T-cell (primary cell): ENCODE data around the gene TJP3. TPM values are rescaled to one million over a fixed set of nuclear protein-coding genes. Genes with fewer than 3 reads are reported as not detected.
A peak's percentile ranks its signal among the peaks of the same experiment; 100 is the strongest.

Source experiments
- ATAC-seq, 4 experiments: fragments of 200-7000 bp in 3 of 4; fragments of 150-1000 bp in 1 of 4; cut with Tn5 transposase; replicated peaks in 1 of 4; 1 replicate in 3 of 4; 2 replicates in 1 of 4; pipeline ENCODE4 v1.10.0; 2021; ENCODE audit warnings: moderate library complexity in 3 of 4, mild to moderate bottlenecking in 2 of 4, moderate number of reproducible peaks in 1 of 4
- CTCF ChIA-PET, 2 donors: fragments of 300-600 bp; sonication (Branson Sonifier 250); formaldehyde crosslinking; loops; one replicate each; lab custom pipeline; 2022; ENCODE audit warnings: antibody characterized with exemption in 2 of 2; lab: Charles Lee
- POLR2A ChIA-PET, 2 donors: fragments of 300-600 bp; sonication (Branson Sonifier 250); formaldehyde crosslinking; loops; one replicate each; lab custom pipeline; 2022; ENCODE audit warnings: antibody characterized with exemption in 2 of 2; lab: Charles Lee
- DNase-seq, 35 experiments: peaks; one replicate each; pipeline versions ENCODE4 v3.0.0 to v3.0.0-alpha.2; 2013 to 2023
- H3K27ac ChIP-seq: one replicate; pipeline ENCODE4 v1.5.1; 2013; ENCODE audit warnings: low read length
- H3K27me3 ChIP-seq, 2 experiments: replicated peaks in 1 of 2; 1 replicate in 1 of 2; 2 replicates in 1 of 2; pipeline versions ENCODE4 v1.6.1 to v1.7.0; 2013; ENCODE audit warnings: low read length in 1 of 2, mixed read lengths in 1 of 2; ENCODE audit not compliant: control insufficient read depth in 2 of 2, insufficient read depth in 2 of 2; ENCODE audit errors: extremely low read depth in 1 of 2
- H3K36me3 ChIP-seq, 2 donors: 1 replicate in 1 of 2; 2 replicates in 1 of 2; pipeline versions ENCODE4 v1.6.1 to v1.7.0; 2013; ENCODE audit warnings: low read length in 1 of 2; ENCODE audit not compliant: control insufficient read depth in 2 of 2, insufficient read depth in 1 of 2; ENCODE audit errors: extremely low read depth in 1 of 2
- H3K4me1 ChIP-seq, 2 experiments: 1 replicate in 1 of 2; 2 replicates in 1 of 2; pipeline versions ENCODE4 v1.6.1 to v1.7.0; 2013; ENCODE audit warnings: low read length in 2 of 2, mixed read lengths in 1 of 2; ENCODE audit not compliant: insufficient read depth in 2 of 2, control insufficient read depth in 1 of 2; ENCODE audit errors: extremely low read depth in 1 of 2
- H3K4me3 ChIP-seq, 2 donors: 1 replicate in 1 of 2; 2 replicates in 1 of 2; pipeline versions ENCODE4 v1.5.1 to v1.7.0; 2013; ENCODE audit warnings: mild to moderate bottlenecking in 2 of 2, low read length in 1 of 2, moderate library complexity in 1 of 2; ENCODE audit not compliant: control insufficient read depth in 1 of 2; ENCODE audit errors: extremely low read depth in 1 of 2
- H3K9me3 ChIP-seq: 2 replicates; pipeline ENCODE4 v1.7.0; 2013
- H3K27ac Mint-ChIP-seq, 2 donors: one replicate each; pipeline ENCODE4 v1.8.0; 2020 to 2021; ENCODE audit warnings: mild to moderate bottlenecking in 2 of 2, mixed read lengths in 2 of 2
- H3K27me3 Mint-ChIP-seq, 2 donors: one replicate each; pipeline ENCODE4 v1.8.0; 2021 to 2022; ENCODE audit warnings: mixed read lengths in 2 of 2
- H3K36me3 Mint-ChIP-seq: one replicate; pipeline ENCODE4 v1.8.0; 2021; ENCODE audit warnings: mixed read lengths
- H3K4me1 Mint-ChIP-seq, 3 donors: one replicate each; pipeline ENCODE4 v1.8.0; 2020 to 2022; ENCODE audit warnings: mixed read lengths in 3 of 3, mild to moderate bottlenecking in 1 of 3
- H3K4me3 Mint-ChIP-seq, 3 donors: one replicate each; pipeline ENCODE4 v1.8.0; 2020 to 2022; ENCODE audit warnings: mild to moderate bottlenecking in 3 of 3, mixed read lengths in 3 of 3, moderate library complexity in 3 of 3
- H3K9me3 Mint-ChIP-seq, 3 donors: one replicate each; pipeline ENCODE4 v1.8.0; 2020 to 2022; ENCODE audit warnings: mixed read lengths in 3 of 3
- WGBS: methylation state at CpG from one replicate; pipeline ENCODE4 v1.1.5; 2013; ENCODE audit warnings: missing lambda C conversion rate; ENCODE audit not compliant: insufficient coverage; 5-methylcytosine and 5-hydroxymethylcytosine counted together
- total RNA-seq, 35 experiments: library from RNA in 6 of 35; stranded (reverse) in 6 of 35; fragments of 120-200 nt in 1 of 35; gene quantifications; one replicate each; pipeline versions ENCODE4 v1.2.1 to v1.2.4 and lab custom pipeline; 2013 to 2026

TJP3 gene
- total RNA-seq, 5 donors from 2014 or later (not counting 1 experiment from before 2014, with no cell fraction given), result 12.6 to 28.9 (median 19.4) TPM

GRCh38 chr19:3784607-3785450, 76.6 kb downstream of the TJP3 start:
- WGBS, result 40% methylated on average over 20 of the region's 25 CpGs
- H3K36me3 Mint-ChIP-seq, result peaks cover 17% of the 10 kb centered on the region

GRCh38 chr19:3785451-3785937, 77.3 kb downstream of the TJP3 start:
- peaks cover 6 to 17% (median 17%) of the 10 kb centered on the region in 3 donors for H3K9me3 Mint-ChIP-seq
- H3K4me3 Mint-ChIP-seq, result peak overlapping the region; percentile 71 to 80 (median 79)
- Histone ChIP-seq H3K9me3 (peaks cover 3% of the 10 kb centered on the region), H3K27me3 (peaks cover 0 to 6% of the 10 kb centered on the region in 2 experiments), H3K36me3 (peaks cover 8 to 16% of the 10 kb centered on the region in 2 donors), H3K4me3 (peak overlapping the region; percentile 53 to 83), H3K4me1 (peaks cover 6 to 56% of the 10 kb centered on the region in 2 experiments), H3K27ac (no peak overlapping the region)
- no peak overlapping the region for H3K27ac Mint-ChIP-seq
- under 1% methylated on average over 44 of the region's 47 CpGs for WGBS
- ChIA-PET CTCF (no interaction called here), POLR2A (no interaction called here)
- no peaks in the 10 kb centered on the region for H3K27me3 Mint-ChIP-seq
- peaks cover 6 to 38% (median 23%) of the 10 kb centered on the region in 3 donors for H3K4me1 Mint-ChIP-seq
- ATAC-seq (peak in 3 of 4 experiments; percentile 18 to 53 (median 46)), DNase-seq (peak in 1 of 35 experiments; percentile 46)
- H3K36me3 Mint-ChIP-seq, result peaks cover 17% of the 10 kb centered on the region

More at GRCh38 chr19:3784607-3785450, 76.6 kb downstream of the TJP3 start:
- Histone ChIP-seq H3K9me3 (peaks cover 3% of the 10 kb centered on the region), H3K4me1 (peaks cover 6 to 49% of the 10 kb centered on the region in 2 experiments), H3K27me3 (peaks cover 0 to 6% of the 10 kb centered on the region in 2 experiments), H3K4me3 (peak overlapping the region; percentile 53 to 83), H3K27ac (peak overlapping the region; percentile 26), H3K36me3 (peaks cover 8 to 16% of the 10 kb centered on the region in 2 donors)
- peaks cover 6 to 17% (median 16%) of the 10 kb centered on the region in 3 donors for H3K9me3 Mint-ChIP-seq
- ATAC-seq, result no peak
- no peak for DNase-seq
- ChIA-PET POLR2A (no interaction called here), CTCF (no interaction called here)
- H3K27ac Mint-ChIP-seq, result peak overlapping the region in 1 of 2 donors; percentile 68
- H3K4me3 Mint-ChIP-seq, result peak overlapping the region; percentile 71 to 80 (median 79)
- H3K4me1 Mint-ChIP-seq, result peaks cover 6 to 36% (median 23%) of the 10 kb centered on the region in 3 donors
- H3K27me3 Mint-ChIP-seq, result no peaks in the 10 kb centered on the region

- H3K9me3 ChIP-seq, result peaks cover under 1% of the 10 kb centered on the region
- H3K4me1 ChIP-seq, result peaks cover 6 to 61% of the 10 kb centered on the region in 2 experiments
- peak within 1 kb of the TSS; percentile 53 to 83 for H3K4me3 ChIP-seq
- no peak within 1 kb of the TSS for H3K27ac ChIP-seq
- Mint-ChIP-seq H3K9me3 (peaks cover 6 to 19% (median 13%) of the 10 kb centered on the region in 3 donors), H3K4me1 (peaks cover 6 to 37% (median 21%) of the 10 kb centered on the region in 3 donors), H3K36me3 (peaks cover 17% of the 10 kb centered on the region), H3K27ac (no peak within 1 kb of the TSS), H3K27me3 (no peaks in the 10 kb centered on the region), H3K4me3 (peak within 1 kb of the TSS; percentile 71 to 80 (median 79))
- DNase-seq, result peak in 5 of 35 experiments; percentile 8 to 47 (median 22)
- H3K27me3 ChIP-seq, result peaks cover 0 to 6% of the 10 kb centered on the region in 2 experiments
- peak; percentile 39 to 60 (median 54) for ATAC-seq
- POLR2A ChIA-PET, result no interaction called here
- H3K36me3 ChIP-seq, result peaks cover 8 to 16% of the 10 kb centered on the region in 2 donors
- WGBS, result under 1% methylated on average over 76 of the region's 101 CpGs
- CTCF ChIA-PET, result interaction anchor here in 1 of 2 donors (0.6 kb wide), 1 partner anchor 1149 kb away, joined by 4 read pairs; no protein-coding TSS in a partner anchor
Observed at GRCh38 chr19:3785938-3786824, 78.0 kb downstream of the TJP3 start, which contains the start of gene MATK. TSS of gene MATK (minus strand) at chr19:3786381. CDS start at chr19:3785135, 1,246 bp downstream.

GRCh38 chr19:3788996-3789778, 81.0 kb downstream of the TJP3 start:
- peaks cover 6 to 51% of the 10 kb centered on the region in 2 experiments for H3K4me1 ChIP-seq
- no peaks in the 10 kb centered on the region for H3K9me3 ChIP-seq
- Mint-ChIP-seq H3K4me3 (peak overlapping the region in 1 of 3 donors; percentile 23), H3K4me1 (peaks cover 6 to 32% (median 19%) of the 10 kb centered on the region in 3 donors), H3K36me3 (peaks cover 2% of the 10 kb centered on the region), H3K27me3 (no peaks in the 10 kb centered on the region), H3K9me3 (peaks cover 0 to 6% (median 0%) of the 10 kb centered on the region in 3 donors), H3K27ac (peak overlapping the region; percentile 56 to 79)
- 57% methylated on average over 9 of the region's 16 CpGs for WGBS
- ChIA-PET POLR2A (no interaction called here), CTCF (interaction anchor here in 1 of 2 donors (0.6 to 1.1 kb wide), 2 partner anchors 27 to 80 kb away, joined by 4 to 5 read pairs; partner anchors contain the start of gene MRPL54)
- peaks cover 0 to 6% of the 10 kb centered on the region in 2 experiments for H3K27me3 ChIP-seq
- no peak overlapping the region for H3K4me3 ChIP-seq
- peaks cover 0 to 2% of the 10 kb centered on the region in 2 donors for H3K36me3 ChIP-seq
- peak overlapping the region; percentile 40 for H3K27ac ChIP-seq
- DNase-seq, result peak in 18 of 35 experiments; percentile 18 to 69 (median 34)
- peak in 2 of 4 experiments; percentile 19 to 48 for ATAC-seq

- 95% methylated on average over 5 of the region's 6 CpGs for WGBS
- H3K36me3 Mint-ChIP-seq, result peaks cover 2% of the 10 kb centered on the region
- H3K27ac ChIP-seq, result no peak overlapping the region
- H3K9me3 ChIP-seq, result no peaks in the 10 kb centered on the region
- CTCF ChIA-PET, result interaction anchor here in 1 of 2 donors (0.6 kb wide), 2 partner anchors 81 to 210 kb away, joined by 4 to 6 read pairs; no protein-coding TSS in a partner anchor
- H3K9me3 Mint-ChIP-seq, result peaks cover 0 to 6% (median 0%) of the 10 kb centered on the region in 3 donors
- H3K4me1 ChIP-seq, result peaks cover 3 to 41% of the 10 kb centered on the region in 2 experiments
- DNase-seq, result no peak
- H3K4me3 ChIP-seq, result no peak overlapping the region
- ATAC-seq, result no peak
- POLR2A ChIA-PET, result no interaction called here
- peaks cover 5 to 23% (median 11%) of the 10 kb centered on the region in 3 donors for H3K4me1 Mint-ChIP-seq
- H3K27me3 Mint-ChIP-seq, result no peaks in the 10 kb centered on the region
- H3K36me3 ChIP-seq, result peaks cover 0 to 3% of the 10 kb centered on the region in 2 donors
- peak overlapping the region in 1 of 2 donors; percentile 68 for H3K27ac Mint-ChIP-seq
- no peaks in the 10 kb centered on the region for H3K27me3 ChIP-seq
- no peak overlapping the region for H3K4me3 Mint-ChIP-seq
Observed at GRCh38 chr19:3790209-3790734, 82.1 kb downstream of the TJP3 start.
